GM19023 (cell line): ENCODE measurements around the gene ERMAP.
"Not testable (repeated sequence)": the region's sequence is repeated elsewhere in the genome, so short reads cannot be mapped to it uniquely, and the experiment has no call there.

Source experiments
- ATAC-seq: cut with Tn5 transposase; IDR thresholded peaks from one replicate; pipeline ENCODE4 v1.9.1; 2021; ENCODE audit warnings: mild to moderate bottlenecking, moderate library complexity; ENCODE audit not compliant: unreplicated experiment

The ERMAP gene

GRCh38 chr1:42807056-42807668 lies 9.8 kb upstream of the ERMAP start:
- no peak for ATAC-seq

GRCh38 chr1:42814815-42815214 lies 2.1 kb upstream of the ERMAP start:
- ATAC-seq: not testable (repeated sequence)

- no peak for ATAC-seq
Measured at GRCh38 chr1:42815941-42816584, 859 bp upstream of the ERMAP start.

- ATAC-seq: no peak
Measured at GRCh38 chr1:42817440-42817767, 482 bp downstream of the ERMAP start.

- ATAC-seq: no peak
Measured at GRCh38 chr1:42817976-42818375, 1.1 kb downstream of the ERMAP start.

GRCh38 chr1:42820813-42821212 lies 3.9 kb downstream of the ERMAP start:
- no peak for ATAC-seq

GRCh38 chr1:42821690-42822089 lies 4.8 kb downstream of the ERMAP start:
- no peak for ATAC-seq

GRCh38 chr1:42822800-42823392 lies 6.0 kb downstream of the ERMAP start:
- ATAC-seq: no peak

GRCh38 chr1:42824481-42825035 lies 7.6 kb downstream of the ERMAP start:
- ATAC-seq: no peak

- ATAC-seq: no peak
Measured at GRCh38 chr1:42825036-42825851, 8.3 kb downstream of the ERMAP start.

- ATAC-seq: no peak
Measured at GRCh38 chr1:42830631-42831030, 13.7 kb downstream of the ERMAP start.

- no peak for ATAC-seq
Measured at GRCh38 chr1:42831273-42831672, 14.4 kb downstream of the ERMAP start.

GRCh38 chr1:42832641-42833240 lies 15.8 kb downstream of the ERMAP start:
- no peak for ATAC-seq

GRCh38 chr1:42833981-42834380 lies 17.1 kb downstream of the ERMAP start:
- no peak for ATAC-seq

- ATAC-seq: no peak
Measured at GRCh38 chr1:42834803-42835202, 17.9 kb downstream of the ERMAP start.

- ATAC-seq: no peak
Measured at GRCh38 chr1:42835422-42835821, 18.5 kb downstream of the ERMAP start.

- no peak for ATAC-seq
Measured at GRCh38 chr1:42837709-42838108, 20.8 kb downstream of the ERMAP start.

GRCh38 chr1:42838482-42839190 lies 21.7 kb downstream of the ERMAP start:
- ATAC-seq: no peak

GRCh38 chr1:42841010-42841409 lies 24.1 kb downstream of the ERMAP start:
- ATAC-seq: no peak

- ATAC-seq: no peak
Measured at GRCh38 chr1:42841440-42842147, 24.7 kb downstream of the ERMAP start.
